Fibroblast of peridontal ligament (primary cell): ENCODE measurements around the gene DPP3.

Experiments
- DNase-seq: peaks from one replicate; pipeline ENCODE4 v3.0.0-alpha.2; 2010; ENCODE audit errors: extremely low read depth

Gene DPP3

DNA sequence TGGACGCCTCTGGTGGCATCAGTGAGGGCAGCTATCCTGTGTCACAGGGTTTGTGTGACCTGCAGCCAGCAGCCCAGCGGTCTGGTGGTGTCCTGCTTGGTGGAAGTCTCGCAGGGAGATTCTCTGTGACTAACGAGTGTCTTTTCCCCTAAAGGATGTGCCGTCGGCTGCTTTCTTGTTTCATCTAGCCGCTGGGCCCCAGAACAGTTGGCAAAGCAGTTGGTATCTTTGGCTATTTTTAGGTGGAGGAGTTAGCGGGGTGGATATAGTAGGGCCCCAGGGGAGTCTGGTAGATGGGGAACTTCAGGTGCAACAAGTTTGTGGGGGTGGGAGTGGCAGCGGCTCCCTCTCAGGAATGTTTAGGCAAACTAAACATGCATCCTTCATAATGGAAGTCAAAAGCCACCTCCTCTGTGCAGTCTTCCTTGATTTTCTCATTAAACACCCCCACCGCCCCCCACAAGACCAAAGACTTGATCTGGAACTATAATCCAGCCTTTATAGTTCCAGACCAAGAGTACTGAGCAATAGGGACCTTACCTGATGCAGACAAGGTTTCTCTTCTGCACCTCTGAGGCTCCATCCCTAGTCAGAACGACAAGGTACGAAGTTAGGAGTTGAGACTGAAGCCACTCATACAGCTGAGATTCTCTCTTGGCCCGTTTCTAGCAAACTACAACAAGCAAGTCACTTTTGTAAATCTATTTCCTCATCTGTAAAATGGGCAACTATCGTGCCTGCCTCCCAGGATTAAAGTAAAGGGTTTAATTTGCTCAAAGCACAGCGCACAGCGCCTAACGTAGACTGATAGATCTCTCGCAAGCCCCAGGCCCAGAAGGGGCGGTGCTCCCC is 14.6 kb upstream of the DPP3 start:
- DNase-seq: no peak

DNA sequence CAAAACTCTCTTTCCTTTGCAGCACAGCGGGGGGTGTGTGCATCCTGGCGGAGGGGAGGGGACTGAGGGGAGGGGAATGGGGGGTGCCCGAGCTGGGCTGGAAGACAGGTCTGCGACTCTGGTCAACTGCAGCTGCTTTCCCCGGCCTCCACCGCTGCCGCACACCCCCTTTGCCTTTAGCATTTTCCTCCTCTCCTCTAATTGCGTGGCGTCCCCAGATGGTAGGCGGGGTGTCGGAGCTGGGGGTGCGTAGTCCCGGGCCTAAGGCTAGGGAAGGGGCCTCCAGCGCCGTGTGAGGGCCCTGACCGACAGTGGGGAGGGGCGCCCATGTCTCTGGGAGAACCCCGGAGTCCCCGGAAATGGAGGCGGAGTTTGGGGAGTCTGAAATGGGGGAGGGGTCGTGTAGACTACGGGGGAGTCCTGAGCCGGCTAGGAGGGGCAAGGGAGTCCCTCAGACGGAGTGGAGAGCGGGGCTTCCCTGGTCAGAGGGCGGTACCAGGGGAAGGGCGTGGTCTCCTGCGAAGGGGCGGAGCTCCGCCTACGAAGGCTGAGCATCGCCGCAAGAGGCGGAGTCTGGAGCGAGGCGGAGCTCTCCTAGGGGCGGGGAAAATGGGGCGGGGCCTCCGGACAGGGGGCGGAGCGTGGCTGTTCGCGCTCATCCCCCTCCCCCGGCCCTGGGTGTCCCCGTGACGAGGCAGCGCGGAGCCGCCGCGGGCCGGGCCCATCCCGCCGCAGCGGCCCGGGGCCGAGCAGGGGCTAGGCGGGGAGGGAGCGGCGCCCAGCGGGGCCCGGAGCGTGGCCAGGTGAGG is 13.8 kb upstream of the DPP3 start, which contains the start of gene PELI3:
Gene PELI3, plus strand, starts transcription at position 681 of the 809 bp plus-strand sequence. CDS start 1,224 bp downstream, outside the sequence.
- DNase-seq: peak; percentile 87

DNA sequence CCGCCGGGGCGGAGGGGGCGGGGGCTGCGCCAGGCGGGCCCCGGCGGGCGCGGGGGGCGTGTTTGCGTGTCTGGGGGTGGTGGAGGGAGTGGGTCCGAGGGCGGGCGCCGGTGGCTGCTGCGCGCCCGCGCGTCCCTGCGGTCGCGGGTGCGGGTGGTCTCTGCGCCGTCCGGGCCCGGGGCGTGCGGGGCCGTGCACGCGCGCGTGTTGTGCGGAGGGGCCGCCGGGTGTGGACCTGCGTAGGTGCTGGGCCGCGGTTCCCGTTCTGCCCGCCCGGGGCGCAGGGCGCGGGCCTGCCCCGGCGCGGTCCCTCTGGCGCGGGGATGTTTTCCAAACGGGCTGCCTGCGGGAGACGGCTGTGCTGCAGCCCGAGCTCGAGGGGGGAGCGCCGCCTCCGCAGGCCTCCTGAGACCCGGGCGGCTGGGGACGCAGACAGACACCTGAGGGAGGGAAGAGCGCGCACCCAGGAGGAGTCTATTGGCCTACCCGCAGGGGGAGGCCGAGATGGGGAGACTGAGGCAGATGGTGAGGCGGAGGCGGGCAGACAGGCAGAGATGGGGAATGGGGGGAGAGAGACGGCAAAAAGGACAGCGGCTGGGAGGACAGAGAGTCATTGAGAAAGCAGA is 13.1 kb upstream of the DPP3 start:
- peak; percentile 13 for DNase-seq

DNA sequence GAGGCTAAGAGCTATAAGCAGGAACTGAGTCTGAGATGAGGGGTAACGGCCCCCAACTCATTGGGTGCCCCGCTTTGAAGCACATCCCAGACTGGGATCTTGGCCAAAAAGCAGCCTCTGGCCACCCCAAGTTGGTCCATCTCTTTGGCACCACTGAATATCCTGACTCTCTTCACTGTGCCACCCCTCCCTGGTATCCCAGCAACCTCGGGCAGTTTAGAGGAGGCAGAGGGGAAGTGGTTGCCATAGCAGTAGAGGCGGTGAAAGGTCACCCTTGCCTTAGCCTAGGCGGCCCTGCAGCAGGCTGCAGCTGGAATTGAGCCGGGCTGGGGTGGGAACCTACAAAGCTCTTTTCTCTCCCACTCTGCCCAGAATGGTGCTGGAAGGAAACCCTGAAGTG is 12.5 kb upstream of the DPP3 start:
- DNase-seq: peak; percentile 14

DNA sequence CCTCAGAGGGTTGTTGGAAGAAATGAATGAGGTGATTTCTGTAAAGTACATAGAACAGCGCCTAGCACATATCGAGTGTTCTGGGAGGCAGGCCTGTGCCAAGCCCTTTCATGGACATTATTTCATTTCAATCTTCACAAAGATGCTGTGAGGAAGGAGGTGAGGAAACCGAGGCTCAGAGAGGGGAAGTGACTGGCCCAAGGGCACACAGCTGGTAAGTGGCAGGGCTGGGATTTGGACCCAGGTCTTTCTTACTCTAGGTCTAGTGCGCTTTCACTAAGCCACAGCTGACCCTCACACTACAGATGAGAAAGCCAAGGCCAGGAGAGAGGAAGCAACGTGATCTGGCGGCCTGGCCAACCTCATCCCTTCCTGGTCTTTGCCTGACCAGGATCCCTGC is 11.5 kb upstream of the DPP3 start:
- DNase-seq: no peak

DNA sequence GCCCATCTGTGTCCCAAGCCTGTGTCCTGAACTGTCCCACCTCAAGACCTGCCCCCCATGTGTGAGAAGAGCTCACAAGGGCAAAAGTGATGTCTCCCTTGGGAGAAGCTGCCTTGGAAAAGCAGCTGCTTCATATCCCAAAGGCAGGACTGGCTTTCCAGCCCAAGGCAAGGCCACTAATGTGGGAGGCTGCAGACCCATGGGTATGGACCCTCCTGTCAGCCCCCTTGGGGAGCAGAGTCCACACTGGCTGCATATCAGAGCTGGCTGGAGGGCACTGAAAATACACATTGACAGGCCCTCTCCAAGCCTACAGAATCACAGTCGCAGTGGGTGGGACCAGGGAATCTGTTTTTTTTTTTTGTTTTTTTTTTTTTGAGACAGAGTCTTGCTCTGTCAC is 10.8 kb upstream of the DPP3 start:
- DNase-seq: no peak

DNA sequence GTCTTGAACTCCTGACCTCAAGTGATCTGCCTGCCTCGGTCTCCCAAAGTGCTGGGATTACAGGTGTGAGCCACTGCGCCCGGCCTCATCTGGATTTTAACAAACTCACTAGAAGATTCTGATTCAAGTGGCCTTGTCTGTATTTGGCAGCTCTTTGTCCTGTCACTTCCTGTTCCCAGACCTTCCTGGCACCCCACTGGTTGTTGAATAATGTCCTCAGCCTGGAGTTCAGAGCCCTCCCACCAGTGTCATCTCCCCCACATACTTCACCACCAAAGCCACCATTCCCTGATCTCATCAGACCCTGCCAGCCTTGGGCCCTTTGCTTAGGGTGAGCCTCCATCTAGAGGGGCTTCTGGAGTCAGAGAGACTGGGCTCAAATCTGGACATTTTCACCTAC is 10.2 kb upstream of the DPP3 start:
- DNase-seq: no peak

DNA sequence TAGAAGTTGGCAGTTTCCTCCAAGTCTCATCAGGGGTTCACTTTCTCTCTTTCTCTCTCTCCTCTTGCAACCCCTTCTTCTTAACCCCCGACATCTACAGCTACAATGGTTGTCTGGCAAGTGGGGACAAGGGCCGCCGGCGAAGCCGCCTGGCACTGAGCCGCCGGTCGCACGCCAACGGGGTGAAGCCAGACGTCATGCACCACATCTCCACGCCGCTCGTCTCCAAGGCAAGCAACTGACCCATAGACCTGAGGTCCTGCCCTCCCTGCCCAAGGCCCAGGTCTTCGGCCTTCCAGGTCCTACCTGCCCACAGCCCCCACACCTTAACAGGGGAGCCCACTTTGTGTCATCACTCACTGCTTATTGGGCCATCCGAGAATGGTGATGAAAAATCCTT is 9.1 kb upstream of the DPP3 start:
- DNase-seq: no peak

DNA sequence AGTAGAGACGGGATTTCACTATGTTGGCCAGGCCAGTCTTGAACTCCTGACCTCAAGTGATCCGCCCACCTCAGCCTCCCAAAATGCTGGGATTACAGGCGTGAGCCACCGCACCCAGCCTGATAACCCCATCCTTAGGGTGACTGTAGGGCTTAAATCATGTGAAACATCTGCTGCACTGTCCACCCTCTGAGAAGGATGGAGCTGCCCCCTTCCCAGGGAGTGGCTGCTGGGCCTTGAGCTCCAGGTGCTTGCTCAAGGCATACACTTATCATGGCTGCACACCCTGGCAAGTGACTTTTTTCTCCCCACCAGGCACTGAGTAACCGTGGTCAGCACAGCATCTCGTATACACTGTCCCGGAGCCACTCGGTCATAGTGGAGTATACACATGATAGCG is 8.2 kb upstream of the DPP3 start:
- DNase-seq: no peak

DNA sequence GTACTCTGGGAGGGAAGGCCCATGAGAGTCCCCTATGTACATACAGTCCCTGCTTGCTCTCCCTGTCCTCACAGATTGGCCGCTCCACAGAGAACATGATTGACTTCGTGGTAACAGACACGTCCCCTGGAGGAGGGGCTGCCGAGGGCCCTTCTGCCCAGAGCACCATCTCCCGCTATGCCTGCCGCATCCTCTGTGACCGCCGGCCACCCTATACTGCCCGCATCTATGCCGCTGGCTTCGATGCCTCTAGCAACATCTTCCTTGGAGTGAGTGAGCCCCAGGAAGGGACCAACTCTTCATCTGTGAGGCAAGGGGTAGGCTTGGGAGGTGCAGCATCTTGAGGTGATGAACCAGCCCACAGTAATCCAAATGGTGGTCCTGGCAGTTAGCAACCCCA is 7.1 kb upstream of the DPP3 start:
- DNase-seq: no peak

DNA sequence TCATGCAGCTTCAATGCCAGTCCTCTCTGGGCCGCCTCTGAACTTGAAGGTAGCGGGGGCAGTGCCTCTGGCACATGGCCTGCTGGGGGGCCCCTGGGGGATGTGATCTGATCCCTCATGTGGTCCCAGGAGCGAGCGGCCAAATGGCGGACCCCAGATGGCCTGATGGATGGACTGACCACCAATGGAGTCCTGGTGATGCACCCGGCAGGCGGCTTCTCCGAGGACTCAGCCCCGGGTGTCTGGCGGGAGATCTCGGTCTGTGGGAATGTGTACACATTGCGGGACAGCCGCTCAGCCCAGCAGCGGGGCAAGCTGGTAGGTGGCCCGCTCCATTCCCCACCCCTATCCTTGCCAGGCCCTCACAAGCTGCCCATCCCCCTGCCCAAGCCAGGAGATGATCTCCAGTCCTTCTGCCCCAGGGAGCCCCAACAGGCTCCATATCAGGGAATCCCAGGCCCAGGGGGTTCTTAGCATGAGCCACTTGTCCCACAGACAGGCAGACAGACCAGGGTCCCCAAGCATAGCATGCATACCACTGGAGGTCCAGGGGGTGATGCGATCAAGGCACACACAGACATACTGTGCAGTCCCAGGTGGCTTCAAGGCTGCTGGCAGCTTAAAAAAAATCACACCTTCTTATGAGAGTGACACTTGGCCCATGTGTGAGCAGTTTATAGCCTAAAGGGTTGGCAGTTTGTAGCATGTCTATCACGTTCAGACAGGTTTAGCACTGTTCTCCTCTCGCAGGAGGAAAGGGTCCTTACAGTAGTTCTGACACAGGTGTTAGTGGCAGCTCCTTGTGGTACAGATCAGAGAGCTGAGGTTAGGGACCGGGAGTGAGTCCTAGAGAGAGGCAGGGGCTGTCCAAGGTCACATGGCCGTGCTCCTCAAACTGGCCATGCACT is 6.4 kb upstream of the DPP3 start:
- no peak for DNase-seq

DNA sequence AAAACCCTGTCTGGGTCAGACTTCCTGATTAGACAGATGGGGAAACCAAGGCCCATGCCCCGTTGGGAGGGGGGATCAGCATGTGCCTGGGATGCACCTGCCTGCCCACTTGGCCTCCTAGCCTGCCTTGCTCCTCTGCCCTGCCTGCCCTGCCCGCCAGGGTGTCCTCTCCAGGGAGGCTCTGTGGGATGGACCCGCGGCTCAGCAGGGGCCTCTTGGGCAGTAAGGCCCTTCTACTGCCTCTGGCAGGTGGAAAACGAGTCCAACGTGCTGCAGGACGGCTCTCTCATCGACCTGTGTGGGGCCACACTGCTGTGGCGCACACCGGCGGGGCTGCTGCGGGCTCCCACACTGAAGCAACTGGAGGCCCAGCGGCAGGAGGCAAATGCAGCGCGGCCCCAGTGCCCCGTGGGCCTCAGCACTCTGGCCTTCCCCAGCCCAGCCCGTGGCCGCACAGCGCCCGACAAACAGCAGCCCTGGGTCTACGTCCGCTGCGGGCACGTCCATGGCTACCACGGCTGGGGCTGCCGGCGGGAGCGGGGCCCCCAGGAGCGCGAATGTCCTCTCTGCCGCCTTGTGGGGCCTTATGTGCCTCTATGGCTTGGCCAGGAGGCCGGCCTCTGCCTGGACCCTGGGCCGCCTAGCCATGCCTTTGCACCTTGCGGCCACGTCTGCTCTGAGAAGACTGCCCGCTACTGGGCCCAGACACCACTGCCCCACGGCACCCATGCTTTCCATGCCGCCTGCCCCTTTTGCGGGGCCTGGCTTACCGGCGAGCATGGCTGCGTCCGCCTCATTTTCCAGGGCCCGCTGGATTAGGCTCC is 4.7 kb upstream of the DPP3 start:
- DNase-seq: no peak

DNA sequence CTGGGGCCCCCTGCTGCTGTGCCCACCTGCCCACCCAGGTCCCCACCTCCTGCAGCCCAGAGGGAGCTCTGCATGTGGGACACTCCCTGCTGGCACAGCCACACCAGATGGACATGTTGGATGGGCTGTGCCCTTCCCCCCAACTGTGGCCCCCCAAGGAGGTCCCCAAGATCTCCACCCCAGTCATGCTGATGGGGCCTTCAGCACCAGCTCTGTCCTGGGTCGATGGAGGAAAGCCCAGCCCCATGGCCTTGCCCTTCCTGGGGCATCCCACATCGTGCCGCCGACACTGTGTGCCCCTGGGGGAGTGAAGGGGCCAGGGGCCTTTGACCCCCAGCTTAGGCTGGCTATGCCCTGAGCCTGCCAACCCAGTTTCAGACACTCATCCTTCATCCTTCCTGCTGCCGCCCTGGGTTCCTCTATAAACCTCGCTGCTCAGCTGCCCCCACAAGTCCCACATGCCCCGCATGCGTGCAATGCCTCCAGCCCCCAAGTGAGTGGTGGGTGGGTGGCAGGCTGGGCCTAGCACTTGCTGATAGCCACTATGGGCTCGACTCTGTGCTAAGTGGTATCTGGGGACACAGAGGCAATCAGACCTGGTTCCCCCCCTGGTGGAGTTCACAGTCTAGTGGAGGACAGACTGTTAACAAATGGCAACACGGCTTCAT is 3.9 kb upstream of the DPP3 start:
- DNase-seq: no peak

DNA sequence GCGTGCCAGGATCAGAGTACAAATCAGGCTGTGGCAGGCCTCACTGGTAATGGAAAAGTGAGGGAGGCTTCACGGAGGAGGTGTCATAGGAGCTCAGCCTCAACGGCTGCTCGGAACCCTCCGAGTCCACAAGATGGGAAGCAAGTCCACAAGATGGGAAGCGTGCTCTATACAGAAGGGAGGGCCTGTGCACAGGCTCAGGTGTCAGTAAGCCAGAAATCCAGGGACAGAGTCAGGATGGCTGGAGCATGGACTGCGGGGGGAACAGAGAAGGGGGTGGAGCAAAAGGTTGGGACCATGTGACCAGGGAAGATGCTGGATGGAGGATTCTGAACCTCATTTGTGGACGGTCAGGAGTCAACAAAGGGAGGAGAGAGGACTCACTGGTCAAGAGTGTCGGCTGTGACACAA is 3.4 kb upstream of the DPP3 start:
- DNase-seq: no peak

DNA sequence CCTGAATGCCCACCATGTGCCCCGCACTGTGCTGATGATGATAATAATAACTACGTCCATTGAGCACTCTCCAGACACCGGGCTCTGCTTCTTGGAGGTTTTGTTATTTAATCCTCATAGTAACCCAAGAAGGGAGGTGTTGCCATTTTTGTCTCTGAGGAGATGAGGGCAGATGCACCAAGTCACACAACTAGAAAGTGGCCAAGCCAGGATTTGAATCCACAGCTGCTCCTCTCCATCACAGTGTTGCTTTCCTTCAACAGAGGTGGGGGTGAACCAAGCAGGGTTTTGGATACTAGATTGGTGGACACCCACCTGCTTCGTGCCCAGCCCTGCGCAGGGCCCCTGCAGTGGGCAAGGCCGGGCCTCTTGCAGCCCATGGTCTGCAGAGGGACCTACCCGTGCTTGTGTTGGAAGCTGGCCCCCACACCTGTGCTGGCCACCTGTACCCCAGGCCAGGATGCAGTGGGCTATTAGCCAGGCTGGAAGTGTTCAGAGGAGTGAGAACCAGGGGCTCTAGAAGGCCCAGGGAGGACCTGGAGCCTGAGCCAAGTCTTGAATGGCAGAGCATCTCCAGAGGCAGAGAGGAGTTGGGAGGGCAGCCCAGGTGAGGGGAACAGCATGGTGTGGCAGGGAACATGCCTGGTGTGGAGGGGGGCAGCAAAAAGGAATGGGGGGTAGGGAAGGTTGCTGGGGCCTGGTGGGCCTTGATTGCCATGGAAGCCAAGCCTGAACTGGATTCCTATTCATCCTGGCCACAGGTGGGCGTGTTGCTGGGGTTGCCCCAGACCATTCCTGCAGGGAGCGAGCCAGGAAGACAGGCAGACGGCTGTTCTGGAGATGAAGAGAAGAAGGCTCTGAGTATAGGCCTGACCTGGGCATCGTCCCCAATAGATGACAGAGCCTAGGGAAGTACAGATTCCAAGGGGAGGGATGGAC is 2.7 kb upstream of the DPP3 start:
- no peak for DNase-seq

DNA sequence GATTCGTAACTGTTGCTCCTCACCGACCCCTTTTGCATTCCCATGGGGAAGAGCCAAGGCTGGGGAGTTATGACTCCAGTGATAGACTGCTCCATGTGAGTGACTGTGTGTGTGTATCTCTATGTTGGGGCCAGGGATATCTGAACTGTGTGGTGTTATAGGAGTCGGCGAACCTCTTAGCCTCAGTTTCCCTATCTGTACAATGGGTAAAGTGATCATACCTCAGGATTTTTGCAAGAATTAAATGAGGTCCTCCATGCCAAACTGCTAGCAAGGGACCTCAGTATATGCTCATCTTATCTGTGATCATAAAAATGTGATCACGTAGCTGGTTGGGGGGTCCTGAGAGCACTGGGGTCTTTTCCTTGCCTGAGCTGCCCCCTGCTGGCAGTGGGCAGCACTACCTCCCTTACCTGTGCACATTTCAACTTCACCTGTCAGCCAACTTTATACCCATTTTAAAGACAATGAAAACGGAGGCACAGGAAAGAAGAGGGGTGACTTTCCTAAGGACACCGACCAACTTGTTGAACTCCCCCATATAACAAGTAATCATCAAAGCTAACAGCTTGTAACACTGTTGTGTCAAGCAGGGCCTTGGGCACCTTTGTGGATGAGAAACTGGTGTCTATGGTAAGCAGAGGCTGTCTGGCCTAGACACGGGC is 1.4 kb upstream of the DPP3 start:
- no peak for DNase-seq

DNA sequence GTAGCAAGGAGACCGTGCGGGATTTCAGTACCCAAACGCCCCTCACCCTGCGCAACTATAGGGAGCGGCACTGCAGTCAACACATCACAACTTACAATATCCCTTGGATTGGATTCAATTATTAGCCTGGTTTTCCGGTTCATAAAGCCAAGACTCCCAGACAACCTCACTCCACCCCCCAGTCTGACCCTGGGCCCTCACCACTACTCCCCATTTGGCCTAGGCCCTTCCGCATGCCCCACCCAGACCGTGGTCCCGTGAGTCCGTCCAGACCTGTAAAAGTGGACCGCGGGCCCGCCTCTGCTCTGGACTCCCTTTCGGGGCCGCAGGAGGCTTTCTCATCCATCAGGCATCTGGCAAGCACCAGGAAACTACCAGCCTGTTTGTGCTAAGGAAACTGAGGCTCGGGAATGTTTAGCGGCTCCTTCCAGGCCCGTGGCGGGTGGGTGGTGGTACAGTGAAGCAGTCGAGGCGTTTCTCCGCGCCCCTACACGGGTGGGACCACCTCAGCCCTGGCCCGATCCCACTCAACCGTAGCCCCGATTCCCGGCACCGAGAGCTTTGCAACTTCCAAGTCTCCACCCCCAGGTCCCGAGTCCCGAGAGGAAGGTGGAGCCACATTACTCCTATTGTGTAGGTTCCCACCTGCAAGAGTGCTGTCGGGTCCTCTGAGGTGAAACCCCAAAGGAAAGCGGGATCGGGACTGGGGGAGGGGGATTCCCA is 679 bp upstream of the DPP3 start:
- DNase-seq: peak; percentile 40
